K562 (cell line): ENCODE data around the gene NACA.

Source experiments
- ESRRA ChIP-seq: fragments of 450-650 bp; IDR thresholded peaks from 2 replicates; pipeline ENCODE4 v1.6.1; 2014; ENCODE audit warnings: low read depth, mild to moderate bottlenecking, moderate library complexity, borderline replicate concordance
- ETV5 ChIP-seq: sonication (generic); formaldehyde crosslinking; IDR thresholded peaks from 2 replicates; pipeline ENCODE4 v1.4.0; 2020; ENCODE audit warnings: low read depth, mild to moderate bottlenecking, missing genetic modification reagents
- EZH2 ChIP-seq: IDR thresholded peaks from 2 replicates; pipeline ENCODE4 v1.6.1; 2012; ENCODE audit warnings: low read depth, mild to moderate bottlenecking, inconsistent platforms, low read length, borderline replicate concordance
- POLR2AphosphoS2 ChIP-seq: IDR thresholded peaks from 2 replicates; pipeline ENCODE4 v1.6.1; 2012; ENCODE audit warnings: low read length, improper control_type of control experiment
- POLR2AphosphoS5 ChIP-seq: IDR thresholded peaks from 2 replicates; pipeline ENCODE4 v1.6.1; 2011; ENCODE audit warnings: mild to moderate bottlenecking, low read depth, low read length, moderate library complexity; ENCODE audit not compliant: control insufficient read depth, insufficient read depth
- ZNF384 ChIP-seq: IDR thresholded peaks from 2 replicates; pipeline ENCODE4 v1.6.1; 2012; ENCODE audit warnings: low read depth, low read length, improper control_type of control experiment
- TF ChIP-seq, protein P1 (sequence below), 3 experiments: IDR thresholded peaks in 2 of 3; conservative IDR thresholded peaks in 1 of 3; 2 replicates each; pipeline ENCODE4 v1.5.1; 2011 to 2012; ENCODE audit warnings: low read length in 3 of 3, mild to moderate bottlenecking in 3 of 3, control low read depth in 2 of 3, improper control_type of control experiment in 1 of 3, inconsistent platforms in 1 of 3, low read depth in 1 of 3, mixed read lengths in 1 of 3, moderate library complexity in 1 of 3; ENCODE audit not compliant: insufficient read depth in 2 of 3

DNA sequence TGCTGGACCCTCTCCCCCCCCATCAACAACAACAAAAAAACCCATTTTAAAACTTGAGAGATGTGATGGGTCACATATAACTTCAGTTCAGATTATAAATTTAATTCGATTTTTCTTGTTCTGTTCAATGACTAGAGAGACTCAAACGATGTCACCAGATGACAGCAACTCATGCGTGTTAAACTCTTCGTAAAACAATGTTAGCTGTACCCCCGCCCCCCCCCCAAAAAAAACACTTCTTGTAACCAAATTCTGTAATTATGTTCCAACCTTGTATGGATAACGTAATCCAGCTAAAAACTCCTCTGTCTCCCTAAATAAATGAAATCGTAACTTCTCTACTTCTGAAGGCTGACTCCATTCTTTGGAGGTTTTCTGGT, 614 bp upstream of the NACA start:
- TF ChIP-seq, protein P1, sequence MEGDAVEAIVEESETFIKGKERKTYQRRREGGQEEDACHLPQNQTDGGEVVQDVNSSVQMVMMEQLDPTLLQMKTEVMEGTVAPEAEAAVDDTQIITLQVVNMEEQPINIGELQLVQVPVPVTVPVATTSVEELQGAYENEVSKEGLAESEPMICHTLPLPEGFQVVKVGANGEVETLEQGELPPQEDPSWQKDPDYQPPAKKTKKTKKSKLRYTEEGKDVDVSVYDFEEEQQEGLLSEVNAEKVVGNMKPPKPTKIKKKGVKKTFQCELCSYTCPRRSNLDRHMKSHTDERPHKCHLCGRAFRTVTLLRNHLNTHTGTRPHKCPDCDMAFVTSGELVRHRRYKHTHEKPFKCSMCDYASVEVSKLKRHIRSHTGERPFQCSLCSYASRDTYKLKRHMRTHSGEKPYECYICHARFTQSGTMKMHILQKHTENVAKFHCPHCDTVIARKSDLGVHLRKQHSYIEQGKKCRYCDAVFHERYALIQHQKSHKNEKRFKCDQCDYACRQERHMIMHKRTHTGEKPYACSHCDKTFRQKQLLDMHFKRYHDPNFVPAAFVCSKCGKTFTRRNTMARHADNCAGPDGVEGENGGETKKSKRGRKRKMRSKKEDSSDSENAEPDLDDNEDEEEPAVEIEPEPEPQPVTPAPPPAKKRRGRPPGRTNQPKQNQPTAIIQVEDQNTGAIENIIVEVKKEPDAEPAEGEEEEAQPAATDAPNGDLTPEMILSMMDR (IDR thresholded peaks at IDR 0.05 in 2 of 3, conservative IDR thresholded peaks at IDR 0.05 in 1 of 3; ENCODE audit: insufficient read depth in 2 of 3, low read depth in 1 of 3, low read length in 3 of 3), result no peak
- TF ChIP-seq EZH2 (no peak), ZNF384 (no peak), POLR2AphosphoS5 (no peak), ESRRA (no peak), POLR2AphosphoS2 (no peak), ETV5 (no peak)
